GM21515 (cell line): ENCODE data around the gene MAPT.

ENCODE experiments used
- ATAC-seq: cut with Tn5 transposase; IDR thresholded peaks from one replicate; pipeline ENCODE4 v1.9.1; 2021; ENCODE audit not compliant: unreplicated experiment

MAPT gene

GRCh38 chr17:45894022-45894784, at the start of gene MAPT:
Gene MAPT (plus strand): TSS chr17:45894554. CDS start chr17:45962338, 67,784 bp downstream.
- ATAC-seq, result no peak

GRCh38 chr17:45844695-45845375, 49.5 kb upstream of the MAPT start, which contains the start of gene SPPL2C:
Gene SPPL2C (plus strand): TSS chr17:45844881. CDS start chr17:45844907, 26 bp downstream.
- ATAC-seq, result no peak

- no peak for ATAC-seq
These were observed 48.8 kb upstream of the MAPT start for GRCh38 chr17:45845376-45846185.

GRCh38 chr17:45846223-45846622, 48.1 kb upstream of the MAPT start:
- no peak for ATAC-seq

GRCh38 chr17:45846646-45847045, 47.7 kb upstream of the MAPT start:
- ATAC-seq, result no peak

- no peak for ATAC-seq
These were observed 47.3 kb upstream of the MAPT start for GRCh38 chr17:45847101-45847500.

- no peak for ATAC-seq
These were observed 46.6 kb upstream of the MAPT start for GRCh38 chr17:45847747-45848146.

GRCh38 chr17:45848405-45848804, 45.9 kb upstream of the MAPT start:
- no peak for ATAC-seq

- ATAC-seq, result no peak
These were observed 45.4 kb upstream of the MAPT start for GRCh38 chr17:45848868-45849535.

- no peak for ATAC-seq
These were observed 44.8 kb upstream of the MAPT start for GRCh38 chr17:45849536-45849990.

- ATAC-seq, result no peak
These were observed 44.3 kb upstream of the MAPT start for GRCh38 chr17:45850011-45850410.

GRCh38 chr17:45850468-45850867, 43.9 kb upstream of the MAPT start:
- ATAC-seq, result no peak

GRCh38 chr17:45851022-45851421, 43.3 kb upstream of the MAPT start:
- ATAC-seq, result no peak

- no peak for ATAC-seq
These were observed 42.9 kb upstream of the MAPT start for GRCh38 chr17:45851464-45851863.

GRCh38 chr17:45851873-45852272, 42.5 kb upstream of the MAPT start:
- no peak for ATAC-seq

- no peak for ATAC-seq
These were observed 41.6 kb upstream of the MAPT start for GRCh38 chr17:45852535-45853297.

- no peak for ATAC-seq
These were observed 40.1 kb upstream of the MAPT start for GRCh38 chr17:45854209-45854608.

GRCh38 chr17:45855691-45856336, 38.5 kb upstream of the MAPT start:
- no peak for ATAC-seq

- ATAC-seq, result no peak
These were observed 36.2 kb upstream of the MAPT start for GRCh38 chr17:45857977-45858708.
